Thoracic aorta (tissue), 2 donors: ENCODE data around the gene LPA. TPM values are rescaled to one million over a fixed set of nuclear protein-coding genes. Genes with fewer than 3 reads are reported as not detected.
"Not testable (repeated sequence)": the region's sequence is repeated elsewhere in the genome, so short reads cannot be mapped to it uniquely, and the experiment has no call there.

Experiments
- ATAC-seq: fragments of 150-250 bp; one replicate; pipeline ENCODE4 v1.8.0; 2017; ENCODE audit warnings: low read depth; ENCODE audit not compliant: insufficient number of reproducible peaks, low FRiP score
- DNase-seq: peaks from one replicate; pipeline ENCODE4 v3.0.0-alpha.2; 2020; ENCODE audit warnings: low spot score
- H3K27ac ChIP-seq, 2 donors: fragments of 200-600 bp; sonication (generic); 1 replicate in 1 of 2; 2 replicates in 1 of 2; pipeline ENCODE4 v1.5.1; 2016; ENCODE audit warnings: mild to moderate bottlenecking in 2 of 2, moderate library complexity in 2 of 2
- H3K27me3 ChIP-seq: fragments of 200-600 bp; sonication (generic); replicated peaks from 2 replicates; pipeline ENCODE4 v1.6.0; 2016; ENCODE audit warnings: mild to moderate bottlenecking; ENCODE audit not compliant: insufficient read depth
- H3K36me3 ChIP-seq: fragments of 200-600 bp; sonication (generic); one replicate; pipeline ENCODE4 v1.5.1; 2016
- H3K4me1 ChIP-seq, 2 donors: fragments of 200-600 bp; sonication (generic); 1 replicate in 1 of 2; 2 replicates in 1 of 2; pipeline versions ENCODE4 v1.5.1 to v1.6.0; 2016; ENCODE audit warnings: low read depth in 2 of 2, mild to moderate bottlenecking in 1 of 2; ENCODE audit not compliant: control insufficient read depth in 1 of 2
- H3K4me3 ChIP-seq: fragments of 200-600 bp; sonication (generic); 2 replicates; pipeline ENCODE4 v1.5.1; 2016; ENCODE audit warnings: mild to moderate bottlenecking
- H3K9me3 ChIP-seq: fragments of 200-600 bp; sonication (generic); 2 replicates; pipeline ENCODE4 v1.5.1; 2016
- CTCF ChIP-seq: fragments of 200-600 bp; sonication (generic); IDR thresholded peaks from one replicate; pipeline ENCODE4 v1.5.1; 2019; ENCODE audit warnings: antibody characterized with exemption
- total RNA-seq, 2 donors: library from RNA; depleted of rRNA; stranded (reverse); fragments of >200 nt; gene quantifications; one replicate each; pipeline versions ENCODE4 v1.1.0 to v1.2.3, GENCODE V29; 2016

The LPA gene
- total RNA-seq, 2 donors from 2014 or later = not detected

GRCh38 chr6:160679402-160679769 is 15.3 kb upstream of the LPA start:
- ATAC-seq = no peak
- TF ChIP-seq CTCF = no peak

GRCh38 chr6:160678744-160679401 is 14.8 kb upstream of the LPA start:
- no peak overlapping the region for H3K27ac ChIP-seq
- no peaks in the 10 kb centered on the region for H3K36me3 ChIP-seq
- no peak for ATAC-seq
- no peak for TF ChIP-seq CTCF
- H3K4me1 ChIP-seq = no peaks in the 10 kb centered on the region
- no peak overlapping the region for H3K4me3 ChIP-seq
- no peaks in the 10 kb centered on the region for H3K27me3 ChIP-seq
- DNase-seq = no peak
- H3K9me3 ChIP-seq = no peaks in the 10 kb centered on the region

More at GRCh38 chr6:160679402-160679769, 15.3 kb upstream of the LPA start:
- Histone ChIP-seq H3K4me3 (no peak overlapping the region), H3K9me3 (no peaks in the 10 kb centered on the region), H3K27me3 (no peaks in the 10 kb centered on the region), H3K27ac (no peak overlapping the region), H3K36me3 (no peaks in the 10 kb centered on the region), H3K4me1 (no peaks in the 10 kb centered on the region)
- no peak for DNase-seq

DNA sequence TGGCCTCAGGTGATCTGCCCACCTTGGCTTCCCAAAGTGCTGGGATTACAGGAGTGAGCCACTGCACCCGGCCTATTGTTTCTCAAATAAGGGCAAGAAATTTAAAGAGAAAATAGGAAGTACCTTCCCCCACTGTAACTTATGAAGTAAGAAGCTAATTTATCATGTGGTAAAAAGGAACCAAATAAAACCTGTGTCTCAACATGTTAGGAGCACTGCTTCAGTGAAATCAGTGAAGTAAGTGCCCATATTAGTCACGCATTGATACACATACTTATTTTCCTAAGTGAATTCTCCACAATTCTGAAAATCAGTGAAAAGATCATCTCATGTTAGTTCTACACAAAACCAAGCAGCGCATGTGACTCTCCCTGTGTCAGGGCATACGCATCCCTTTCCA is 14.2 kb upstream of the LPA start:
- Histone ChIP-seq H3K9me3 (no peaks in the 10 kb centered on the region), H3K27me3 (no peaks in the 10 kb centered on the region), H3K27ac (no peak overlapping the region), H3K4me3 (no peak overlapping the region), H3K36me3 (no peaks in the 10 kb centered on the region), H3K4me1 (no peaks in the 10 kb centered on the region)
- ATAC-seq (no peak), DNase-seq (no peak)
- no peak for TF ChIP-seq CTCF

DNA sequence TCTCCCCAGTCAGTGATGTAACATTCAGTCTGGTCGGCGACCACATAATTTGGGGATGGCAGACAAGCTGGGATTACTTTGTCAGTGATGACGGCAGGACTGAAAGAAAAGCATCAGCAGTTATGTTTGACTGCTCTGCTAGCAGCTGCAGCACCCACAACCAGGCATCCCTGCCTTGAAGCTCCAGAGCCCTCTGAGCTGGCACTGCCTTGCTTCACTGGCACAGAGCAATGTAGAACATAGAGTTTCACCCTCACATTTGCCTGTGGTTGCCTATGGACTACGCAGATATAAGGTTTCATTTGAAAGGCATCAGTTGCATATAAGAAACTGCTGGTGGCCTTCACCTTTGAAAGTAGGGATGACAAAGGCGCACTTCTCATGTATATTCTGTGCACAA is 12.3 kb upstream of the LPA start:
- not testable (repeated sequence) for H3K4me3 ChIP-seq, H3K36me3 ChIP-seq, H3K9me3 ChIP-seq, H3K4me1 ChIP-seq, H3K27ac ChIP-seq, DNase-seq, ATAC-seq, H3K27me3 ChIP-seq

GRCh38 chr6:160668589-160668988 is 4.5 kb upstream of the LPA start:
- no peak for DNase-seq
- no peaks in the 10 kb centered on the region for H3K4me1 ChIP-seq
- H3K9me3 ChIP-seq = no peaks in the 10 kb centered on the region
- H3K27me3 ChIP-seq = no peaks in the 10 kb centered on the region
- TF ChIP-seq CTCF = no peak
- no peak overlapping the region for H3K4me3 ChIP-seq
- H3K27ac ChIP-seq = no peak overlapping the region
- no peak for ATAC-seq
- no peaks in the 10 kb centered on the region for H3K36me3 ChIP-seq
